ENCODE measurements around the gene CLHC1.
"Not testable (repeated sequence)": the region's sequence is repeated elsewhere in the genome, so short reads cannot be mapped to it uniquely, and the experiment has no call there.

Gene CLHC1

GRCh38 chr2:55148269-55148668, 83.8 kb downstream of the CLHC1 start:
- peak; percentile 71 for DNase-seq (ENCODE audit: low read depth)
- no peak for TF ChIP-seq CTCF (conservative IDR thresholded peaks at IDR 0.05; ENCODE audit: low read length)
- no peak overlapping the region for H3K4me3 ChIP-seq (ENCODE audit: low read length)

GRCh38 chr2:55147531-55147930, 84.6 kb downstream of the CLHC1 start:
- no peak overlapping the region for H3K4me3 ChIP-seq (ENCODE audit: low read length)
- no peak for TF ChIP-seq CTCF (conservative IDR thresholded peaks at IDR 0.05; ENCODE audit: low read length)
- no peak for DNase-seq (ENCODE audit: low read depth)

- no peak for TF ChIP-seq CTCF (conservative IDR thresholded peaks at IDR 0.05; ENCODE audit: low read length)
- no peak for DNase-seq (ENCODE audit: low read depth)
- H3K4me3 ChIP-seq (ENCODE audit: low read length), result no peak overlapping the region
Observed at GRCh38 chr2:55147041-55147440, 85.1 kb downstream of the CLHC1 start.

- no peak overlapping the region for H3K4me3 ChIP-seq (ENCODE audit: low read length)
- TF ChIP-seq CTCF (conservative IDR thresholded peaks at IDR 0.05; ENCODE audit: low read length), result no peak
- no peak for DNase-seq (ENCODE audit: low read depth)
Observed at GRCh38 chr2:55146263-55146662, 85.8 kb downstream of the CLHC1 start.

GRCh38 chr2:55144922-55145820, 86.9 kb downstream of the CLHC1 start:
- no peak overlapping the region for H3K4me3 ChIP-seq (ENCODE audit: low read length)
- no peak for DNase-seq (ENCODE audit: low read depth)
- TF ChIP-seq CTCF (conservative IDR thresholded peaks at IDR 0.05; ENCODE audit: low read length), result no peak

- DNase-seq (ENCODE audit: low read depth); H3K4me3 ChIP-seq (ENCODE audit: low read length): not testable (repeated sequence)
Observed at GRCh38 chr2:55143706-55144105, 88.4 kb downstream of the CLHC1 start.

- no peak overlapping the region for H3K4me3 ChIP-seq (ENCODE audit: low read length)
- TF ChIP-seq CTCF (conservative IDR thresholded peaks at IDR 0.05; ENCODE audit: low read length), result no peak
- DNase-seq (ENCODE audit: low read depth), result no peak
Observed at GRCh38 chr2:55142518-55142917, 89.6 kb downstream of the CLHC1 start.
